ENCODE data around the gene FAIM2. TPM values are rescaled to one million over a fixed set of nuclear protein-coding genes. Genes with fewer than 3 reads are reported as not detected.

The FAIM2 gene
- total RNA-seq, 4 donors from 2014 or later, result 4.1 to 10.3 (median 7.4) TPM

GRCh38 chr12:49885663-49886461, 17.8 kb downstream of the FAIM2 start:
- no peaks in the 10 kb centered on the region for H3K36me3 ChIP-seq
- no peaks in the 10 kb centered on the region for H3K9me3 ChIP-seq
- TF ChIP-seq CTCF (IDR thresholded peaks at IDR 0.05), result no peak
- no peak for TF ChIP-seq POLR2AphosphoS5 (IDR thresholded peaks at IDR 0.05)
- TF ChIP-seq EP300 (IDR thresholded peaks at IDR 0.05), result no peak
- TF ChIP-seq POLR2A (IDR thresholded peaks at IDR 0.05; ENCODE audit: low read depth), result no peak
- no peaks in the 10 kb centered on the region for H3K4me1 ChIP-seq
- no peak overlapping the region for H3K4me3 ChIP-seq
- 74% methylated on average over 15 of the region's 16 CpGs for WGBS
- H3K27ac ChIP-seq (replicated peaks in 1 of 4), result no peak overlapping the region
- peaks cover 0 to 37% (median 0%) of the 10 kb centered on the region in 4 donors for H3K27me3 ChIP-seq
- intact Hi-C loops (cut with DNase I), result no loop called here
- no peak for DNase-seq (ENCODE audit: extremely low spot score)

- Histone ChIP-seq H3K4me1 (no peaks in the 10 kb centered on the region), H3K9me3 (no peaks in the 10 kb centered on the region), H3K27ac (replicated peaks in 1 of 4) (no peak overlapping the region), H3K4me3 (no peak overlapping the region), H3K36me3 (no peaks in the 10 kb centered on the region), H3K27me3 (peaks cover 0 to 37% (median 0%) of the 10 kb centered on the region in 4 donors)
- DNase-seq (ENCODE audit: extremely low spot score), result no peak
- intact Hi-C loops (cut with DNase I), result no loop called here
- no peak for TF ChIP-seq EP300 (IDR thresholded peaks at IDR 0.05)
- TF ChIP-seq POLR2A (IDR thresholded peaks at IDR 0.05; ENCODE audit: low read depth), result no peak
- TF ChIP-seq POLR2AphosphoS5 (IDR thresholded peaks at IDR 0.05), result no peak
- TF ChIP-seq CTCF (IDR thresholded peaks at IDR 0.05), result no peak
- 66% methylated on average over 6 of the region's 6 CpGs for WGBS
Measured at GRCh38 chr12:49885118-49885517, 18.6 kb downstream of the FAIM2 start.

DNA sequence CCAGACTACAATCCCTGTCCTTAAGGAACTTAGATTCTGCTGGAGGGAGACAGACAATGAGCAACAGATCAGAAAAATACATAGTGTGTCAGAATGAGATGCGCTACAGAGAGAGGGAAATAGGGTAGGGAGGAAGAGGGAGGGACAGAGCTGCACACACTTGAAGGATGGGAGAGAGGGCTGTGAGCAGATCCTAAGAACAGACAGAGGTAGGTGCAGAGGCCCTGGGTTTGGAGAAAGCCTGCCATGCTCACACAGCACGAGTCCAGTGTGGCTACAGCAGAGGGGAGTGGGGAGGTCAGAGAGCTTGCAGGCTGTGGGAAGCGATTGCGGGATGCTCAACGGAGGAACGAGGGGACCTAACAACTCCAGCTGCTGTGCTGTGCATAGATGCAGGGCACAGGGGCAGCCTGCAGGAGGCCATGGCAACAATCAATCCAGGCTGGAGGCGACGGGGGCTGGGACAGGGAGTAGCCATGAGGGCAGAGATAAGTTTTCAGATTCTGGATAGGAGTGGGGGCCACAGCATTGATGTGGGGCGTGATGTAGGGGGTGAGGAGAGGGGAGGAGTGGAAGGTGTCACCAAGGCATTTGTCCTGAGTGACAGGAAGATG, 20.7 kb downstream of the FAIM2 start:
- no peaks in the 10 kb centered on the region for H3K9me3 ChIP-seq
- no peaks in the 10 kb centered on the region for H3K4me1 ChIP-seq
- intact Hi-C loops (cut with DNase I), result no loop called here
- H3K27ac ChIP-seq (replicated peaks in 1 of 4), result no peak overlapping the region
- TF ChIP-seq CTCF (IDR thresholded peaks at IDR 0.05) (no peak), POLR2AphosphoS5 (IDR thresholded peaks at IDR 0.05) (no peak), POLR2A (IDR thresholded peaks at IDR 0.05; ENCODE audit: low read depth) (no peak), EP300 (IDR thresholded peaks at IDR 0.05) (no peak)
- no peak overlapping the region for H3K4me3 ChIP-seq
- no peaks in the 10 kb centered on the region for H3K36me3 ChIP-seq
- H3K27me3 ChIP-seq, result peaks cover 0 to 27% (median 0%) of the 10 kb centered on the region in 4 donors
- DNase-seq (ENCODE audit: extremely low spot score), result no peak
- 79% methylated on average over 9 of the region's 9 CpGs for WGBS

GRCh38 chr12:49882248-49882850, 21.4 kb downstream of the FAIM2 start:
- Histone ChIP-seq H3K4me1 (no peaks in the 10 kb centered on the region), H3K27ac (replicated peaks in 1 of 4) (no peak overlapping the region), H3K9me3 (no peaks in the 10 kb centered on the region), H3K4me3 (no peak overlapping the region), H3K36me3 (no peaks in the 10 kb centered on the region), H3K27me3 (peaks cover 0 to 27% (median 0%) of the 10 kb centered on the region in 4 donors)
- WGBS, result 85% methylated on average over 6 of the region's 8 CpGs
- no peak for DNase-seq (ENCODE audit: extremely low spot score)
- TF ChIP-seq CTCF (IDR thresholded peaks at IDR 0.05) (no peak), POLR2A (IDR thresholded peaks at IDR 0.05; ENCODE audit: low read depth) (no peak), POLR2AphosphoS5 (IDR thresholded peaks at IDR 0.05) (no peak), EP300 (IDR thresholded peaks at IDR 0.05) (no peak)
- intact Hi-C loops (cut with DNase I), result no loop called here

Data from esophagus muscularis mucosa (tissue), 4 donors.